ENCODE data around the gene GLT8D1. TPM values are rescaled to one million over a fixed set of nuclear protein-coding genes. Genes with fewer than 3 reads are reported as not detected.
A peak's percentile ranks its signal among the peaks of the same experiment; 100 is the strongest.

Gene GLT8D1
- total RNA-seq, 1 donor: 107 TPM

GRCh38 chr3:52649461-52650210 lies 56.0 kb downstream of the GLT8D1 start:
- TF ChIP-seq, protein P1, sequence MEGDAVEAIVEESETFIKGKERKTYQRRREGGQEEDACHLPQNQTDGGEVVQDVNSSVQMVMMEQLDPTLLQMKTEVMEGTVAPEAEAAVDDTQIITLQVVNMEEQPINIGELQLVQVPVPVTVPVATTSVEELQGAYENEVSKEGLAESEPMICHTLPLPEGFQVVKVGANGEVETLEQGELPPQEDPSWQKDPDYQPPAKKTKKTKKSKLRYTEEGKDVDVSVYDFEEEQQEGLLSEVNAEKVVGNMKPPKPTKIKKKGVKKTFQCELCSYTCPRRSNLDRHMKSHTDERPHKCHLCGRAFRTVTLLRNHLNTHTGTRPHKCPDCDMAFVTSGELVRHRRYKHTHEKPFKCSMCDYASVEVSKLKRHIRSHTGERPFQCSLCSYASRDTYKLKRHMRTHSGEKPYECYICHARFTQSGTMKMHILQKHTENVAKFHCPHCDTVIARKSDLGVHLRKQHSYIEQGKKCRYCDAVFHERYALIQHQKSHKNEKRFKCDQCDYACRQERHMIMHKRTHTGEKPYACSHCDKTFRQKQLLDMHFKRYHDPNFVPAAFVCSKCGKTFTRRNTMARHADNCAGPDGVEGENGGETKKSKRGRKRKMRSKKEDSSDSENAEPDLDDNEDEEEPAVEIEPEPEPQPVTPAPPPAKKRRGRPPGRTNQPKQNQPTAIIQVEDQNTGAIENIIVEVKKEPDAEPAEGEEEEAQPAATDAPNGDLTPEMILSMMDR (IDR thresholded peaks at IDR 0.05; ENCODE audit: insufficient read depth, low read length): no peak
- no peak overlapping the region for H3K4me3 ChIP-seq (ENCODE audit: low read depth, low read length)
- DNase-seq (ENCODE audit: low read depth): peak; percentile 61

GRCh38 chr3:52645549-52645948 lies 60.0 kb downstream of the GLT8D1 start:
- TF ChIP-seq, protein P1 (IDR thresholded peaks at IDR 0.05; ENCODE audit: insufficient read depth, low read length): no peak
- no peak for DNase-seq (ENCODE audit: low read depth)

More at GRCh38 chr3:52645549-52645948, 60.0 kb downstream of the GLT8D1 start:
- no peak overlapping the region for H3K4me3 ChIP-seq (ENCODE audit: low read depth, low read length)

Small RNA genes lying within 50 kb of the gene (small RNA-seq; reads per million reads assigned to genes)
- not detected for gene AC006254.2
- 8,871 reads per million, percentile 100 among the genes with 10 or more reads in this experiment for gene RF00569
- not detected for gene RF01183
- gene SNORD19: not detected
- gene SNORD19B: not detected
- gene SNORD69: 513 reads per million, percentile 99 among the genes with 10 or more reads in this experiment

Other genes starting within 250 kb of the GLT8D1 start
- gene STAB1, start 210.5 kb downstream of the GLT8D1 start, total RNA-seq (ENCODE audit: low replicate concordance): 0.90 and 1.1 TPM in 2 replicates
- 31.1 and 68.2 TPM in 2 replicates for gene NT5DC2, start 171.9 kb downstream of the GLT8D1 start, total RNA-seq (ENCODE audit: low replicate concordance)
- gene UQCC5, start 169.2 kb downstream of the GLT8D1 start, total RNA-seq (ENCODE audit: low replicate concordance): 4.3 and 7.7 TPM in 2 replicates
- gene PBRM1, start 19.9 kb downstream of the GLT8D1 start, total RNA-seq (ENCODE audit: low replicate concordance): 115 and 149 TPM in 2 replicates
- gene GNL3, start 19.8 kb downstream of the GLT8D1 start, total RNA-seq (ENCODE audit: low replicate concordance): 114 and 325 TPM in 2 replicates
- 18.6 and 111 TPM in 2 replicates for gene SPCS1, start 315 bp upstream of the GLT8D1 start, total RNA-seq (ENCODE audit: low replicate concordance)
- gene NEK4, start 65.1 kb upstream of the GLT8D1 start, total RNA-seq (ENCODE audit: low replicate concordance): 3.6 and 28.2 TPM in 2 replicates
- 1.3 TPM in 1 of 2 replicates, not detected in the other for gene ITIH1, start 71.8 kb upstream of the GLT8D1 start, total RNA-seq (ENCODE audit: low replicate concordance)
- under 0.01 and 0.49 TPM in 2 replicates for gene ITIH3, start 89.0 kb upstream of the GLT8D1 start, total RNA-seq (ENCODE audit: low replicate concordance)
- 0.36 TPM in 1 of 2 replicates, not detected in the other for gene ITIH4, start 124.9 kb upstream of the GLT8D1 start, total RNA-seq (ENCODE audit: low replicate concordance)
- not detected in 2 replicates for gene MUSTN1, start 129.2 kb upstream of the GLT8D1 start, total RNA-seq (ENCODE audit: low replicate concordance)
- gene STIMATE, start 191.8 kb upstream of the GLT8D1 start, total RNA-seq (ENCODE audit: low replicate concordance): 7.8 and 13.1 TPM in 2 replicates